22Rv1 (cell line): ENCODE data around the gene FADD.

Source experiments
- H3K27ac ChIP-seq: fragments of 450-650 bp; 2 replicates; pipeline ENCODE4 v1.5.1; 2017
- CTCF ChIP-seq: fragments of 450-650 bp; IDR thresholded peaks from 2 replicates; pipeline ENCODE4 v1.5.1; 2017; ENCODE audit warnings: mild to moderate bottlenecking
- ZFX ChIP-seq: fragments of 450-650 bp; IDR thresholded peaks from 2 replicates; pipeline ENCODE4 v1.6.1; 2017; ENCODE audit warnings: antibody characterized with exemption, borderline replicate concordance

Gene FADD

GRCh38 chr11:70183032-70183431 lies 20.1 kb upstream of the FADD start:
- TF ChIP-seq CTCF, result no peak
- TF ChIP-seq ZFX, result no peak
- H3K27ac ChIP-seq, result no peak overlapping the region

- H3K27ac ChIP-seq, result no peak overlapping the region
- no peak for TF ChIP-seq ZFX
- no peak for TF ChIP-seq CTCF
These were observed 19.5 kb upstream of the FADD start for GRCh38 chr11:70183483-70184176.

- no peak overlapping the region for H3K27ac ChIP-seq
- TF ChIP-seq CTCF (no peak), ZFX (no peak)
These were observed 18.7 kb upstream of the FADD start for GRCh38 chr11:70184396-70184795.

- TF ChIP-seq ZFX (no peak), CTCF (no peak)
- H3K27ac ChIP-seq, result no peak overlapping the region
These were observed 17.6 kb upstream of the FADD start for GRCh38 chr11:70185348-70186055.

GRCh38 chr11:70186420-70186819 lies 16.7 kb upstream of the FADD start:
- no peak for TF ChIP-seq ZFX
- TF ChIP-seq CTCF, result no peak

GRCh38 chr11:70186936-70187335 lies 16.2 kb upstream of the FADD start:
- no peak for TF ChIP-seq CTCF
- no peak for TF ChIP-seq ZFX
- H3K27ac ChIP-seq, result no peak overlapping the region

More at GRCh38 chr11:70186420-70186819, 16.7 kb upstream of the FADD start:
- no peak overlapping the region for H3K27ac ChIP-seq

GRCh38 chr11:70187771-70188170 lies 15.3 kb upstream of the FADD start:
- TF ChIP-seq ZFX, result no peak
- TF ChIP-seq CTCF, result no peak
- no peak overlapping the region for H3K27ac ChIP-seq
